WERI-Rb-1 (cell line): ENCODE measurements around the gene NXPH3.

Experiments used
- DNase-seq: peaks from one replicate; pipeline ENCODE4 v3.0.0-alpha.2; 2020
- H3K27ac ChIP-seq: fragments of 250-450 bp; sonication (Bioruptor Pico); 2 replicates; pipeline ENCODE4 v1.5.1; 2020; ENCODE audit warnings: mild to moderate bottlenecking, moderate library complexity
- H3K27me3 ChIP-seq: fragments of 250-450 bp; sonication (Bioruptor Pico); 2 replicates; pipeline ENCODE4 v1.5.1; 2021; ENCODE audit warnings: mild to moderate bottlenecking, low read depth, moderate library complexity; ENCODE audit not compliant: insufficient read depth, severe bottlenecking
- H3K36me3 ChIP-seq: fragments of 250-450 bp; sonication (Bioruptor Pico); 2 replicates; pipeline ENCODE4 v1.5.1; 2020; ENCODE audit warnings: mild to moderate bottlenecking, moderate library complexity
- H3K4me3 ChIP-seq: 2 replicates; pipeline ENCODE4 v1.5.1; 2011; ENCODE audit warnings: low read depth, mild to moderate bottlenecking, control low read depth, low read length
- H3K9me3 ChIP-seq: fragments of 250-450 bp; sonication (Bioruptor Pico); 2 replicates; pipeline ENCODE4 v1.5.1; 2021; ENCODE audit warnings: mild to moderate bottlenecking, moderate library complexity; ENCODE audit not compliant: severe bottlenecking
- TF ChIP-seq, protein P1 (sequence below): IDR thresholded peaks from 2 replicates; pipeline ENCODE4 v1.5.1; 2011; ENCODE audit warnings: low read depth, mild to moderate bottlenecking, control low read depth, inconsistent platforms, low read length

Gene NXPH3

GRCh38 chr17:49557312-49558024 is 18.2 kb upstream of the NXPH3 start:
- Histone ChIP-seq H3K36me3 (no peaks in the 10 kb centered on the region), H3K27me3 (no peaks in the 10 kb centered on the region), H3K27ac (no peak overlapping the region), H3K9me3 (no peaks in the 10 kb centered on the region), H3K4me3 (no peak overlapping the region)
- TF ChIP-seq, protein P1, sequence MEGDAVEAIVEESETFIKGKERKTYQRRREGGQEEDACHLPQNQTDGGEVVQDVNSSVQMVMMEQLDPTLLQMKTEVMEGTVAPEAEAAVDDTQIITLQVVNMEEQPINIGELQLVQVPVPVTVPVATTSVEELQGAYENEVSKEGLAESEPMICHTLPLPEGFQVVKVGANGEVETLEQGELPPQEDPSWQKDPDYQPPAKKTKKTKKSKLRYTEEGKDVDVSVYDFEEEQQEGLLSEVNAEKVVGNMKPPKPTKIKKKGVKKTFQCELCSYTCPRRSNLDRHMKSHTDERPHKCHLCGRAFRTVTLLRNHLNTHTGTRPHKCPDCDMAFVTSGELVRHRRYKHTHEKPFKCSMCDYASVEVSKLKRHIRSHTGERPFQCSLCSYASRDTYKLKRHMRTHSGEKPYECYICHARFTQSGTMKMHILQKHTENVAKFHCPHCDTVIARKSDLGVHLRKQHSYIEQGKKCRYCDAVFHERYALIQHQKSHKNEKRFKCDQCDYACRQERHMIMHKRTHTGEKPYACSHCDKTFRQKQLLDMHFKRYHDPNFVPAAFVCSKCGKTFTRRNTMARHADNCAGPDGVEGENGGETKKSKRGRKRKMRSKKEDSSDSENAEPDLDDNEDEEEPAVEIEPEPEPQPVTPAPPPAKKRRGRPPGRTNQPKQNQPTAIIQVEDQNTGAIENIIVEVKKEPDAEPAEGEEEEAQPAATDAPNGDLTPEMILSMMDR, result peak; percentile 93
- peak; percentile 84 for DNase-seq

GRCh38 chr17:49564638-49565037 is 11.0 kb upstream of the NXPH3 start:
- H3K27ac ChIP-seq, result no peak overlapping the region
- H3K9me3 ChIP-seq, result no peaks in the 10 kb centered on the region
- no peak for DNase-seq
- no peaks in the 10 kb centered on the region for H3K36me3 ChIP-seq
- TF ChIP-seq, protein P1, result no peak
- peaks cover 3% of the 10 kb centered on the region for H3K27me3 ChIP-seq
- H3K4me3 ChIP-seq, result no peak overlapping the region

- no peak overlapping the region for H3K4me3 ChIP-seq
- H3K36me3 ChIP-seq, result no peaks in the 10 kb centered on the region
- no peaks in the 10 kb centered on the region for H3K9me3 ChIP-seq
- no peak overlapping the region for H3K27ac ChIP-seq
- H3K27me3 ChIP-seq, result peaks cover 3% of the 10 kb centered on the region
- peak; percentile 57 for DNase-seq
- TF ChIP-seq, protein P1, result no peak
Measured at GRCh38 chr17:49565948-49566491, 9.7 kb upstream of the NXPH3 start.

- Histone ChIP-seq H3K36me3 (no peaks in the 10 kb centered on the region), H3K4me3 (no peak overlapping the region), H3K27me3 (peaks cover 3% of the 10 kb centered on the region), H3K27ac (no peak overlapping the region), H3K9me3 (no peaks in the 10 kb centered on the region)
- DNase-seq, result no peak
- TF ChIP-seq, protein P1, result no peak
Measured at GRCh38 chr17:49566668-49567071, 9.0 kb upstream of the NXPH3 start.

- H3K27me3 ChIP-seq, result peaks cover 3% of the 10 kb centered on the region
- no peaks in the 10 kb centered on the region for H3K9me3 ChIP-seq
- H3K27ac ChIP-seq, result no peak overlapping the region
- H3K36me3 ChIP-seq, result no peaks in the 10 kb centered on the region
- H3K4me3 ChIP-seq, result no peak overlapping the region
- no peak for DNase-seq
- TF ChIP-seq, protein P1, result no peak
Measured at GRCh38 chr17:49567104-49567521, 8.6 kb upstream of the NXPH3 start.
